Mucosa of descending colon (tissue), 3 donors: ENCODE measurements around the gene STMN1. TPM values are rescaled to one million over a fixed set of nuclear protein-coding genes. Genes with fewer than 3 reads are reported as not detected.

ENCODE experiments used
- ATAC-seq: fragments of 200-7000 bp; cut with Tn5 transposase; one replicate; pipeline ENCODE4 v1.9.1; 2020; ENCODE audit warnings: mild to moderate bottlenecking, moderate library complexity
- DNase-seq, 3 donors: peaks; one replicate each; pipeline ENCODE4 v3.0.0-alpha.2; 2020
- H3K36me3 ChIP-seq: fragments of 200-600 bp; one replicate; pipeline ENCODE4 v1.8.0; 2021; ENCODE audit warnings: low read depth, mild to moderate bottlenecking
- H3K4me1 ChIP-seq: fragments of 200-600 bp; one replicate; pipeline ENCODE4 v1.8.0; 2021; ENCODE audit warnings: low read depth, mild to moderate bottlenecking
- H3K4me3 ChIP-seq: fragments of 200-600 bp; one replicate; pipeline ENCODE4 v1.8.0; 2021; ENCODE audit warnings: mild to moderate bottlenecking
- H3K9me3 ChIP-seq: fragments of 200-600 bp; one replicate; pipeline ENCODE4 v1.8.0; 2021; ENCODE audit warnings: mild to moderate bottlenecking
- CTCF ChIP-seq: fragments of 200-600 bp; IDR thresholded peaks from one replicate; pipeline ENCODE4 v1.8.0; 2022; ENCODE audit warnings: antibody characterized with exemption, mild to moderate bottlenecking
- intact Hi-C, 2 donors: fragments of 100-400 bp; cut with DNase I in 1 of 2; cut with micrococcal nuclease in 1 of 2; formaldehyde crosslinking; loops; one replicate each; pipeline versions ENCODE4 v1.11.0 to v1.11.1; 2022; cut with DNase I, micrococcal nuclease
- total RNA-seq, 3 donors: library from RNA; stranded (reverse); fragmentation: NEBNext Ultra II Directional in 2 of 3; extraction: Animal tissue kit (Norgen Biotek cat#: 25700) in 2 of 3; gene quantifications; one replicate each; pipeline versions ENCODE4 v1.2.1 to v1.2.4, GENCODE V29; 2021 to 2023
- donor health status: DM: no; HTN: no; CAD: no; lungs with moderate emphysema.
- donor health status: DM: no; HTN: no; CAD: no.
- donor health status: DM: no; HTN: yes; CAD: no.

Gene STMN1
- total RNA-seq, 3 donors from 2014 or later = 32.6 to 103 (median 52.6) TPM

- no peaks in the 10 kb centered on the region for H3K4me1 ChIP-seq
- intact Hi-C loops = no loop called here
- TF ChIP-seq CTCF = no peak
- DNase-seq (no peak), ATAC-seq (no peak)
- H3K36me3 ChIP-seq = no peaks in the 10 kb centered on the region
- no peaks in the 10 kb centered on the region for H3K9me3 ChIP-seq
- no peak overlapping the region for H3K4me3 ChIP-seq
Observed at GRCh38 chr1:25902462-25902861, 3.8 kb downstream of the STMN1 start.

- intact Hi-C loops = no loop called here
- Histone ChIP-seq H3K4me3 (no peak overlapping the region), H3K36me3 (no peaks in the 10 kb centered on the region), H3K4me1 (peaks cover 4% of the 10 kb centered on the region), H3K9me3 (no peaks in the 10 kb centered on the region)
- ATAC-seq (no peak), DNase-seq (no peak)
- no peak for TF ChIP-seq CTCF
Observed at GRCh38 chr1:25900219-25900618, 6.0 kb downstream of the STMN1 start.

GRCh38 chr1:25899792-25900191 is 6.4 kb downstream of the STMN1 start:
- intact Hi-C loops = loop anchor here (5.0 kb wide), 1 partner anchor 98 kb away; the partner anchor contains the start of gene PAFAH2 (in 2 of the 2)
- TF ChIP-seq CTCF = no peak

GRCh38 chr1:25898223-25899015 is 7.8 kb downstream of the STMN1 start:
- Histone ChIP-seq H3K9me3 (no peaks in the 10 kb centered on the region), H3K4me3 (no peak overlapping the region), H3K36me3 (no peaks in the 10 kb centered on the region), H3K4me1 (peaks cover 4% of the 10 kb centered on the region)
- TF ChIP-seq CTCF = no peak
- no peak for ATAC-seq
- intact Hi-C loops = loop anchor here (5.0 kb wide), 1 partner anchor 99 kb away; the partner anchor contains the start of gene PAFAH2 (in 2 of the 2)
- no peak for DNase-seq

More at GRCh38 chr1:25899792-25900191, 6.4 kb downstream of the STMN1 start:
- Histone ChIP-seq H3K9me3 (no peaks in the 10 kb centered on the region), H3K36me3 (no peaks in the 10 kb centered on the region), H3K4me3 (no peak overlapping the region), H3K4me1 (peaks cover 4% of the 10 kb centered on the region)
- ATAC-seq (no peak), DNase-seq (no peak)

GRCh38 chr1:25897754-25898153 is 8.5 kb downstream of the STMN1 start:
- TF ChIP-seq CTCF = no peak
- Histone ChIP-seq H3K4me3 (no peak overlapping the region), H3K4me1 (peaks cover 4% of the 10 kb centered on the region), H3K9me3 (no peaks in the 10 kb centered on the region), H3K36me3 (no peaks in the 10 kb centered on the region)
- ATAC-seq (no peak), DNase-seq (no peak)
- intact Hi-C loops = loop anchor here (5.0 kb wide), 1 partner anchor 100 kb away; the partner anchor contains the start of gene PAFAH2 (in 2 of the 2)
